Mucosa of rectum (tissue), 2 donors: ENCODE results near the gene YEATS2.

Experiments
- H3K27ac ChIP-seq, 2 donors: one replicate each; pipeline ENCODE4 v1.7.0; 2013; ENCODE audit warnings: inconsistent platforms in 2 of 2, low read depth in 2 of 2, low read length in 2 of 2
- H3K27me3 ChIP-seq, 2 donors: one replicate each; pipeline ENCODE4 v1.7.0; 2013; ENCODE audit warnings: low read length in 2 of 2; ENCODE audit not compliant: control insufficient read depth in 2 of 2, insufficient read depth in 2 of 2
- H3K36me3 ChIP-seq, 2 donors: one replicate each; pipeline ENCODE4 v1.7.0; 2013; ENCODE audit warnings: low read length in 2 of 2; ENCODE audit not compliant: control insufficient read depth in 2 of 2, insufficient read depth in 2 of 2
- H3K4me1 ChIP-seq, 2 donors: one replicate each; pipeline ENCODE4 v1.7.0; 2013; ENCODE audit warnings: low read length in 2 of 2, mild to moderate bottlenecking in 1 of 2; ENCODE audit not compliant: control insufficient read depth in 2 of 2, insufficient read depth in 2 of 2
- H3K4me3 ChIP-seq, 2 donors: one replicate each; pipeline ENCODE4 v1.7.0; 2013; ENCODE audit warnings: low read length in 2 of 2
- H3K9ac ChIP-seq, 2 donors: one replicate each; pipeline ENCODE4 v1.7.0; 2013; ENCODE audit warnings: low read length in 2 of 2, low read depth in 1 of 2, mild to moderate bottlenecking in 1 of 2
- H3K9me3 ChIP-seq, 2 donors: one replicate each; pipeline ENCODE4 v1.7.0; 2013; ENCODE audit warnings: low read length in 2 of 2; ENCODE audit not compliant: control insufficient read depth in 2 of 2
- donor health status: healthy.
- donor health status: Normal muscosa, but diverticular disease.

Gene YEATS2

GRCh38 chr3:183845090-183845489 lies 147.5 kb downstream of the YEATS2 start:
- peaks cover 51 to 55% of the 10 kb centered on the region in 2 donors for H3K36me3 ChIP-seq
- H3K4me3 ChIP-seq = no peak overlapping the region
- H3K9ac ChIP-seq = no peak overlapping the region
- H3K9me3 ChIP-seq = no peaks in the 10 kb centered on the region
- H3K27ac ChIP-seq = no peak overlapping the region
- H3K4me1 ChIP-seq = no peaks in the 10 kb centered on the region
- no peaks in the 10 kb centered on the region for H3K27me3 ChIP-seq

GRCh38 chr3:183845608-183846288 lies 148.2 kb downstream of the YEATS2 start:
- Histone ChIP-seq H3K9ac (no peak overlapping the region), H3K4me3 (no peak overlapping the region), H3K9me3 (no peaks in the 10 kb centered on the region), H3K27me3 (no peaks in the 10 kb centered on the region), H3K36me3 (peaks cover 50 to 57% of the 10 kb centered on the region in 2 donors), H3K27ac (no peak overlapping the region), H3K4me1 (no peaks in the 10 kb centered on the region)

- no peak overlapping the region for H3K27ac ChIP-seq
- peaks cover 27 to 41% of the 10 kb centered on the region in 2 donors for H3K36me3 ChIP-seq
- no peaks in the 10 kb centered on the region for H3K9me3 ChIP-seq
- no peaks in the 10 kb centered on the region for H3K4me1 ChIP-seq
- H3K27me3 ChIP-seq = no peaks in the 10 kb centered on the region
- no peak overlapping the region for H3K9ac ChIP-seq
- H3K4me3 ChIP-seq = no peak overlapping the region
Measured at GRCh38 chr3:183854318-183855035, 156.9 kb downstream of the YEATS2 start.

GRCh38 chr3:183857863-183858262 lies 160.3 kb downstream of the YEATS2 start:
- no peak overlapping the region for H3K4me3 ChIP-seq
- H3K27ac ChIP-seq = no peak overlapping the region
- no peak overlapping the region for H3K9ac ChIP-seq
- H3K4me1 ChIP-seq = no peaks in the 10 kb centered on the region
- no peaks in the 10 kb centered on the region for H3K9me3 ChIP-seq
- no peaks in the 10 kb centered on the region for H3K27me3 ChIP-seq
- peaks cover 39 to 56% of the 10 kb centered on the region in 2 donors for H3K36me3 ChIP-seq
